Heart right ventricle (tissue), 16 donors: Measurements from ENCODE around the gene RPL15. TPM values are rescaled to one million over a fixed set of nuclear protein-coding genes. Genes with fewer than 3 reads are reported as not detected.

Source experiments
- ATAC-seq, 8 donors: fragments of 200-7000 bp; cut with Tn5 transposase; one replicate each; pipeline ENCODE4 v1.9.1; 2020; ENCODE audit warnings: mild to moderate bottlenecking in 8 of 8, moderate library complexity in 8 of 8, moderate number of reproducible peaks in 1 of 8
- DNase-seq, 2 donors: peaks; one replicate each; pipeline ENCODE4 v3.0.0-alpha.2; 2020
- H3K27ac ChIP-seq, 10 donors: fragments of 200-600 bp; sonication (generic) in 2 of 10; one replicate each; pipeline versions ENCODE4 v1.5.0 to v1.8.0; 2020 to 2022; ENCODE audit warnings: mild to moderate bottlenecking in 3 of 10
- H3K27me3 ChIP-seq, 7 donors: fragments of 200-600 bp; one replicate each; pipeline ENCODE4 v1.8.0; 2021 to 2022; ENCODE audit warnings: mild to moderate bottlenecking in 2 of 7
- H3K36me3 ChIP-seq, 9 donors: fragments of 200-600 bp; sonication (generic) in 1 of 9; one replicate each; pipeline versions ENCODE4 v1.5.0 to v1.8.0; 2020 to 2022; ENCODE audit warnings: mild to moderate bottlenecking in 2 of 9
- H3K4me1 ChIP-seq, 9 donors: fragments of 200-600 bp; sonication (generic) in 1 of 9; one replicate each; pipeline versions ENCODE4 v1.5.0 to v1.8.0; 2020 to 2022; ENCODE audit warnings: mild to moderate bottlenecking in 4 of 9
- H3K4me3 ChIP-seq, 10 donors: fragments of 200-600 bp; sonication (generic) in 2 of 10; one replicate each; pipeline versions ENCODE4 v1.5.0 to v1.8.0; 2020 to 2022; ENCODE audit warnings: mild to moderate bottlenecking in 7 of 10, moderate library complexity in 2 of 10
- H3K9me3 ChIP-seq, 11 donors: fragments of 200-600 bp in 10 of 11; sonication (generic) in 2 of 11; one replicate each; pipeline versions ENCODE4 v1.5.0 to v1.8.0; 2013 to 2022; ENCODE audit warnings: mild to moderate bottlenecking in 2 of 11, control low read depth in 1 of 11, moderate library complexity in 1 of 11
- WGBS, 2 donors: extraction: QIAGEN DNeasy Blood & Tissue Kit; methylation state at CpG; one replicate each; pipeline ENCODE4 v1.1.7; 2013; ENCODE audit warnings: inconsistent platforms in 1 of 2; 5-methylcytosine and 5-hydroxymethylcytosine counted together
- intact Hi-C, 10 donors: fragments of 100-400 bp; cut with DNase I; formaldehyde crosslinking; loops; one replicate each; pipeline versions ENCODE4 v1.11.1 to v1.14.2; 2022
- polyA plus RNA-seq, 2 donors: library from polyadenylated mRNA; stranded (reverse); fragments of 200-250 nt; gene quantifications; one replicate each; pipeline ENCODE4 v1.2.3, GENCODE V29; 2013
- total RNA-seq, 10 donors: library from RNA; stranded (reverse); fragmentation: NEBNext Ultra II Directional in 3 of 10; extraction: Animal tissue kit (Norgen Biotek cat#: 25700) in 3 of 10; gene quantifications; one replicate each; pipeline versions ENCODE4 v1.2.1 to v1.2.4, GENCODE V29; 2021 to 2023
- TF ChIP-seq, protein P1 (sequence below), 9 donors: fragments of 200-600 bp; sonication (generic) in 2 of 9; IDR thresholded peaks; one replicate each; pipeline versions ENCODE4 v1.5.0 to v1.8.0; 2021 to 2022; ENCODE audit warnings: antibody characterized with exemption in 9 of 9, mild to moderate bottlenecking in 5 of 9, moderate library complexity in 1 of 9
- donor health status: Arrhythmogenic right ventricular cardiomyopathy.
- donor health status: ischemic (EF 13 %, LVEDD 7.1; RV severe dilation, severe dysfunction).
- donor health status: healthy with polysubstance abuse.
- donor health status: DM: no; HTN: yes; CAD: no.
- donor health status: DM: no; HTN: no; CAD: no.
- donor health status: ischemic (EF 25% LVEDD 6.9; RV normal size, moderate dysfunction).
- donor health status: ischemic (EF 25% LVEDD 5.7; RV mildly dilated, moderate dysfunction).
- donor health status: healthy.
- donor health status: DM: yes; HTN: yes; CAD: no.
- donor health status: Ischemic cardiomyopathy.
- donor health status: ischemic (EF 35%, LVEDD 5.7; RV mildly dilated, moderate dysfunction).
- donor health status: nonischemic (EF 11% LVEDD 7.7; RV severe dilation, severe dysfunction).
- donor health status: DM: yes; HTN: yes; CAD: no.
- donor health status: PGD.
- donor health status: ischemic (EF 29% LVEDD 5.4; RV normal size, mild dysfunction).
- donor health status: nonischemic (EF 23%, LVEDD 6.1; RV moderate dilation, normal function).

The RPL15 gene
- total and polyA plus RNA-seq, 12 donors: 869 to 3,225 (median 932) TPM

DNA sequence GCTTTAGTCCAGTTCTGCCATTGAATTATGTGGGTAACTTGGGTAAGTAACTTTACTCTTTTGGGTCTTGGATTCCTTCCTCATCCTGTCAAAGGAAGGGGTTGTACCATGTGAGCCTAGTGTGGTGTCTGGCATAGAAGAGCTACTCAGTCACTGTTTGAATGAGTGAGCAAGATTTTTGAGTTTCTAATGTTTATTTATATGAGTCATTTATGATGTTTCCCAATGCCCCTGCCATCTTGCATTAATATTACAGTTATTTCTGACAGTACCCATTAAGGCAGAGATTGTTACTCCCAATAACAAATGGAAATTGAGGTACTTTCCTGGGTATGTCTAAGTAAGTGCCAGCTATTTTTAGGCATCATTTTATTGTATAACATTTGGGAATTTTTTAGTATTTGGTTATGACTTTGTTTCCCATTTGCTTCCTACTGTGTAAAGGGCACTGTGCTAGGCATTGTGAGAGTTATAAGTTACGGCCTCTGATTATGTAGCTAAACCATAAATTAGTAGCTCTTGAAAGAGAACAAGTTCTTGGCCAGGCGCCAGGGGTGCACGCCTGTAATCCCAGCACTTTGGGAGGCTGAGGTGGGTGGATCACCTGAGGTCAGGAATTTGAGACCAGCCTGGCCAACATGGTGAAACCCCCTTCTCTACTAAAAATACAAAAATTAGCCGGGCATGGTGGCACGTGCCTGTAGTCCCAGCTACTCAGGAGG, 51.7 kb downstream of the RPL15 start:
- Histone ChIP-seq H3K4me3 (no peak overlapping the region), H3K27me3 (no peaks in the 10 kb centered on the region), H3K9me3 (no peaks in the 10 kb centered on the region), H3K4me1 (peaks cover 0 to 45% (median 9%) of the 10 kb centered on the region in 9 donors), H3K36me3 (peaks cover 0 to 100% (median 38%) of the 10 kb centered on the region in 9 donors), H3K27ac (no peak overlapping the region)
- TF ChIP-seq, protein P1, sequence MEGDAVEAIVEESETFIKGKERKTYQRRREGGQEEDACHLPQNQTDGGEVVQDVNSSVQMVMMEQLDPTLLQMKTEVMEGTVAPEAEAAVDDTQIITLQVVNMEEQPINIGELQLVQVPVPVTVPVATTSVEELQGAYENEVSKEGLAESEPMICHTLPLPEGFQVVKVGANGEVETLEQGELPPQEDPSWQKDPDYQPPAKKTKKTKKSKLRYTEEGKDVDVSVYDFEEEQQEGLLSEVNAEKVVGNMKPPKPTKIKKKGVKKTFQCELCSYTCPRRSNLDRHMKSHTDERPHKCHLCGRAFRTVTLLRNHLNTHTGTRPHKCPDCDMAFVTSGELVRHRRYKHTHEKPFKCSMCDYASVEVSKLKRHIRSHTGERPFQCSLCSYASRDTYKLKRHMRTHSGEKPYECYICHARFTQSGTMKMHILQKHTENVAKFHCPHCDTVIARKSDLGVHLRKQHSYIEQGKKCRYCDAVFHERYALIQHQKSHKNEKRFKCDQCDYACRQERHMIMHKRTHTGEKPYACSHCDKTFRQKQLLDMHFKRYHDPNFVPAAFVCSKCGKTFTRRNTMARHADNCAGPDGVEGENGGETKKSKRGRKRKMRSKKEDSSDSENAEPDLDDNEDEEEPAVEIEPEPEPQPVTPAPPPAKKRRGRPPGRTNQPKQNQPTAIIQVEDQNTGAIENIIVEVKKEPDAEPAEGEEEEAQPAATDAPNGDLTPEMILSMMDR (IDR thresholded peaks at IDR 0.05): no peak
- DNase-seq (no peak), ATAC-seq (peak in 1 of 8 donors; percentile 62)
- intact Hi-C loops: no loop called here
- 66 to 74% methylated on average over 5 of the region's 5 CpGs for WGBS, 2 donors

DNA sequence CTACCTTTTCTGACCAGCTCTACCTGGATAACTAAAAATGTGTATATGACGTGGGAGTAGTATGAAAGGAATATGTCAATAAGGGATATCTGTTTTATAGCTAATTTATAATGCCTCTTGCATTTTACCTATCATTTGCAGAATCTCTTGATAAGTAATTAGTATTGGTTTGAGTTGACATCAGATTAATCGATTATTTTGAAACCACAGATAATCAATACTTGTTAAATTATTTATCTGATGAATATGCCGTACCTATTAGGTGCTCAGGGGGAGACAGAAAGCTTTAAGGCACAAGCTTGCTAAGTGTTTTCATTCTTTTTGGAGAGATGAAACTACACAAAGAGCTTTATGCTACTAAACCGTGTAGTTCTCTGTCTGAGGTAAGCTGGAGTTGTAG, 52.5 kb downstream of the RPL15 start:
- Histone ChIP-seq H3K27me3 (no peaks in the 10 kb centered on the region), H3K4me3 (no peak overlapping the region), H3K9me3 (no peaks in the 10 kb centered on the region), H3K27ac (no peak overlapping the region), H3K36me3 (peaks cover 0 to 100% (median 38%) of the 10 kb centered on the region in 9 donors), H3K4me1 (peaks cover 0 to 38% (median 9%) of the 10 kb centered on the region in 9 donors)
- TF ChIP-seq, protein P1 (IDR thresholded peaks at IDR 0.05): no peak
- intact Hi-C loops: no loop called here
- DNase-seq (no peak), ATAC-seq (no peak)
- WGBS, 2 donors: 94 to 95% methylated on average over 4 of the region's 4 CpGs

Other genes starting within 250 kb of the RPL15 start
- 10 to 100 TPM; 59.7 to 88.8 (median 65.9) TPM for gene UBE2E1, start 111.2 kb upstream of the RPL15 start, total RNA-seq
- gene UBE2E1, start 111.2 kb upstream of the RPL15 start, polyA plus RNA-seq: 10 to 100 TPM; 45.2 to 64.9 TPM
- gene NKIRAS1, start 142 bp upstream of the RPL15 start, total RNA-seq: 10 to 100 TPM; 15.2 to 24.2 (median 20.3) TPM
- gene NKIRAS1, start 142 bp upstream of the RPL15 start, polyA plus RNA-seq: 10 to 100 TPM in 1 of 2 donors, 1 to 10 TPM in 1; 9.4 to 12.0 TPM
- 10 to 100 TPM; 12.4 to 54.7 (median 36.2) TPM for gene NR1D2, start 28.2 kb downstream of the RPL15 start, total RNA-seq
- 1 to 10 TPM; 2.8 to 8.3 TPM for gene NR1D2, start 28.2 kb downstream of the RPL15 start, polyA plus RNA-seq